ENCODE data around the gene VMP1.
"Not testable (repeated sequence)": the region's sequence is repeated elsewhere in the genome, so short reads cannot be mapped to it uniquely, and the experiment has no call there.

The VMP1 gene

DNA sequence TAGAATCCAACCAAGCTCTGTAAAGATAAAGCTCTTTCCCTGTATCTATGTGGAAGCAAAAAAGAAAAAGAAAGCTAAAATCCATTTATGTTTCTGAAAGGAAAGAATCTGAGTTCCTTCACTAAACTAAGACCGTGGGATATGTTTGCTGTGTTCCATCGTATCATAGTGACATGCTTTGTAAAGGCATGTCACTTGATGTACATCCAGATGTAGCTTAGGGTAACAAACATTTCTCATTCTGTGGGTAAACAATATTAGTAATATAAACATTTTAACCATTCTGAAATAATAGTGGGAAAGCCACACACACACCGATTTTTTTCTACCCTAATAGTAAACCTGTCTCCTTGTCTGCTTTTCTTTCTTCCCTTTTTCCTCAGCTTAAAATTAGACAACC, 107.2 kb downstream of the VMP1 start:
- DNase-seq, result no peak

DNA sequence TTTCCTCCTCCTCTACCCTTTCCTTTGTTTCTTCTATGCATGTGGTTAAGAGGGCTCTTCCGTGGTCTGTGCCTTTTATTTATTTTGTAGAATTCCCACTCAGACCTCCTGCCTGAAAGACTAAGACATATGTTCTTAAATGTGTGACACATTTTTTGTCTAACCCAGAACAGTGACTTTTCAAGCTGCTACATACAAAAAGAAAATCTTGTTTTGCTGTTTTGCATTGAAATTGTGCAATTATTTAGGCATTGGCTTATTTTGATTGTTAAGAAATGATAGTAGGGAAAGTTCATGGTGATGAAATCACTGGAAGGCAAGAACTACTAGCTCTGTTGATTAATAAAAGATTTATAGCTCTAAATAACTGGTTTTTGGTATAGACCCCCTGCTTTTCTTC, 108.5 kb downstream of the VMP1 start:
- no peak for DNase-seq

DNA sequence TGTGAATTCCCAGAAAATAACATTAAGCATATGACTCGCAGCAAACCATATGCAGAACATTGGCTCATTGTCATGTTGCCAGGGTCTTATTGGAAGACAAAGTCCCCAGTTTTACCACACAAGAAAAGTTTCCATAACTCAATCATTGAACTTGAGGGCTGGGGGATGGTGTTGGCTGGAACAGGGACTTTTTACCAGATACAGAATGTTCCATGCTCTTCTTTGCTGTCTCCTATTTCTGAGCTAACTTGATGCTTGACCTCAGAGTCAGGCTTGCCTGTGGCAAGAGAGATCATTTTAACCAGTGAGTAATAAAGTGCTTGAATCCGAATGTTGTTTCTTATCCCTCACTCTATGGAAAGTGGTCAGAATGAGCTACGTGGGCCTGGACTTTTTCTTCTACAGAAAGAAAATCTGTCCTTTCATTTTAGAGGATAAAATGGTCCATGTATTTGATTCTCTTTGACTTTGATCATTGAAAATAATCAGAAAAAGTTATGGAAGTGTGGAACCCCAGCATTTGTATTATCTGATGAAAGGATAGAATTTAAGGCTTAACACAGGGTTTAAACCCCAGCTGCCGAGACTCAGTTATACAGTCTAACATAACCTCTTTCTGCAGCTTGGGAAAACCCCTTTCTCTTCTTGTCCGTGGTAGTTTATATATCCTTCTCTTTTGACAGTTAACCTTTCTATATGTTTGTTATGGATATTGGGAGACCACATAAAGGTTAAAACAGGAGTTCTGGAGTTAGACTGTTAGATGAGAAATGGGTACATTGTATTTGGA, 118.3 kb downstream of the VMP1 start:
- no peak for DNase-seq

- DNase-seq, result no peak
These were observed 119.4 kb downstream of the VMP1 start for GRCh38 chr17:59826706-59827453.

- DNase-seq, result no peak
These were observed 120.4 kb downstream of the VMP1 start for GRCh38 chr17:59827721-59828477.

DNA sequence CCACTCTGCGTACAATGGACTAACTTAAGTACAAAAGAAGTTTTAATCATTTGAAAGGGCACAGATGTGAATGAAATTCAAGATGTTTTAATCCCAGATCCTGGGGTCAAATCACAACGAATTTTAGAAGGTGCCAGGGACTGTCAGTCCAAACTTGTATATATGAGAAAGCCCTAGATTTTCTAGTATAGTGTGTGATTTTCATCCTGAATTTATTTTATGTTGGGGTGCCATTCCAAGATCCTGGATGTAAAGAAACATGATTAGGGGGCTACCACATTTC, 121.0 kb downstream of the VMP1 start:
- DNase-seq, result no peak

GRCh38 chr17:59828819-59829216, 121.4 kb downstream of the VMP1 start:
- DNase-seq, result not testable (repeated sequence)

DNA sequence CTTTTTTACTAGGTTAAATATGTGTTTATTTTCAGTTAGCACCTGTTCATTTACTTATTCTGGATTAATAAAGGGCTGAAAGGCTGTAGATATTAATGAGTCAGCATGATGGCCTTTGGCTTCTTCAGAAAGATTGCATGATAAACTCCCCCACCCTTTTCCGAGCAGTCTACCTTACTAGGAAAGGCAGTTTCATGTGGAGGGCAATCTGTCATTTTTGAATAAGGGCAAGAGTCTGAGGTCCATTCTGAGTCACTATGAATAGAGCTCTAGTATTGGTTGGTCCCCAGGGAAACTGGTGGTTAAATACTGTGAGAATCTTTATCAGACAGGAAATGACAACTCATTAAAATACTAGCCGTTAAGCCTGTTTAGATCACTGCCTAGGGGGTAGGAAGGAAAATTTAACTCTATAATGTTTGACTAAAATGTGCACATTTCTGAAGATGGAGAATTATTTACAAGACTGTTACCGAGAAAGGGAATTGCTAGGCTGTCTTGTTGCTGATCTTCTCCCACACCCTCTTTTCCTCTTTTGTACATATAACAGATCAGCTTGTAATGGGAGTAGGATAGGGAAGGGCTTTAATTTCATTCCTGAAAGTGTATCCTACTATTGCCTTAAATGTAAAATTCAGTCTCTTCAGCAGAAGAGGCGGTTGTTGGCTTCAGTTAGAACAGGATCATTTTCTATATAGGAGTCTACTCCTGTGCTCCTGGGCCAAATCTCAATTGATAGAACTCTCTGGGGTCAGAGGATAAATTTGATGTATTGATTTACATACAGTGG, 122.0 kb downstream of the VMP1 start:
- no peak for DNase-seq

DNA sequence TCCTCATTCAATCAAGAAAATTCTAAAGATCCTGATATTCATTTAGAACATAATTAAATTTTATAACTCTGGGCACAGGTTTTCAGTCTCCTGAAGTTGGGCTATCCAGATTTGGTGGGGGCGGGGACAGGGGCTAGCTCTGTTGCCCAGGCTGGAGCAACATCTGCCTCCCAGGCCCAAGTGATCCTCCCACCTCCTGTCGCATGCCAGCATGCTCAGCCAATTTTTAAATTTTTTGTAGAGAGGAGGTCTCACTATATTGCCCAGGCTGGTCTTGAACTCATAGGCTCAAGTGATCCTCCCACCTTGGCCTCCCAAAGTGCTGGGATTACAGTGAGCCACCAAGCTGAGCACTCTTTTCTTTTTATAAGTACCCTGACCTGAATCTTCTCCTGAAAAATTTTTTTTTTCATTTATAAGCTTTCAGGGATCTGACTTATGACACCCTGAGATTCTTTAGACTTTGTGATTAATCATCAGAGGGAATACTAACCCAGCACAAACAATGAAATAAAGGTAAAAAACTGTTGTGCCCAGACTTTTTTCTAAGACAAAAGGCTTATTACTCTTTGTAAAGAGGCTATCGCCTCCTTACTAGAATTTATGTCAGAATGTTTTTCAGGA, 122.7 kb downstream of the VMP1 start:
- DNase-seq, result no peak

- no peak for DNase-seq
These were observed 123.5 kb downstream of the VMP1 start for GRCh38 chr17:59830846-59831486.

GRCh38 chr17:59832883-59833379, 125.5 kb downstream of the VMP1 start:
- DNase-seq, result no peak

GRCh38 chr17:59837308-59838051, 130.0 kb downstream of the VMP1 start:
- peak; percentile 18 for DNase-seq

DNA sequence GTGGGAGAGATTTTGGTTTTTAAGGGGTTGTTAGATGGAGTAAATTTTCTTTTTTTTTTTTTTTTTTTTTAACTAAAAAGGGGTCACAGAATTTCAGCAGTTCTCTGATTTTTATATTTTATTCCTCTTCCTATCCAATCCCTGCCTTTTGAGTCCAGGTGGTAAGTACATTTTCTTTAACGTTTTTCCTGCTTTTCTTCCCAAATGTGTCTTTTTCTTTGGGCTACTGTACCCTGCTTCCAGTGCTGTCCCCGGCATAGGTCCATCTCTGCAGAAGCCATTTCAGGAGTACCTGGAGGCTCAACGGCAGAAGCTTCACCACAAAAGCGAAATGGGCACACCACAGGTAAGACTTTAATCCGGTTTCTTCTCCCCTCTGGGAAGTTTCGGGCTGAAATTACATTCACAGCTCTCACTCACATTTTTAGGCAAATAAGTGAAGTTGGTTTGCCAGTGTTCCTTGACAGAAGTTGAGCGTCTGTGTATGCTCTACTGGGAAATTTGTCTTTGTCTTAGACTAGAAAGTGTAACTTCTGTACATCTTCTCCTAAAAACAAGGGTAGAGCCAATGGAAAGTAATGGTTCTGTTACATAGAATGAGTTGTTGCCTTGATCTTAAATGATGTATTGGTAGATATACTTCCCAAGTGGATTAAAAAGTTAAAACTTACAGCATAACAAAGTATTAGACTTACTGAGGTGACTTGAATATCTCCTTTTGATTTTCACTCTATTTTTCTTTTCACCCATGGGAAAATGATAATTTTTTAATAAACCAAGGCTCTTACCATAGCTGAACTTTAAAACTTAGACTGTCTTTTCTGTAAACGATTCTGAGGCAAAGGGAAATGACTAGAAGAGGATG, 130.8 kb downstream of the VMP1 start:
- no peak for DNase-seq

- no peak for DNase-seq
These were observed 132.3 kb downstream of the VMP1 start for GRCh38 chr17:59839651-59840328.

- DNase-seq, result no peak
These were observed 133.1 kb downstream of the VMP1 start for GRCh38 chr17:59840329-59841090.

- DNase-seq, result not testable (repeated sequence)
These were observed 133.8 kb downstream of the VMP1 start for GRCh38 chr17:59841091-59841881.

GRCh38 chr17:59841882-59842263, 134.4 kb downstream of the VMP1 start:
- not testable (repeated sequence) for DNase-seq

Measured in retina (tissue), 1 donor.